GM19240 (cell line): ENCODE results near the gene VMP1.
A peak's percentile ranks its signal among the peaks of the same experiment; 100 is the strongest.
"Not testable (repeated sequence)": the region's sequence is repeated elsewhere in the genome, so short reads cannot be mapped to it uniquely, and the experiment has no call there.

ENCODE experiments used
- DNase-seq: peaks from one replicate; pipeline ENCODE4 v3.0.0; 2011; ENCODE audit warnings: low spot score; ENCODE audit not compliant: insufficient read length

Gene VMP1

DNA sequence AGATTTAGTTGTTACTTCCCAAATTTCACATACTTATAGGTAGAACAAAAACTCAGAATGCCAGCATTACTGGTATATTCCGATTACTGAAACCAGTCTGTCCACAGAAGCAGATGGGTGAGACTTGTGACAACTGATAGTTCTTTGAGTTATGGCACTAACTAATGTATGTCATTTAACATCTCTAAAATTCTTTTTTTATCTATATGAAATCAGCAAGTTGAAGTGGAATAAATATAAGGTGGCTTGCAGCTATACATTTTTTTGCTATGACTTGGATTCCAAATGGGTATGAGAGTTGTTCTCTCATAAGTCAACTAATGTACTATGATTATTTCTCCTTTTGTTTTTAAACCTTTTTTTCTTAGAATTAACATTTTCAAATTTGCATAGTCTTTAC lies 69.1 kb downstream of the VMP1 start:
- DNase-seq = no peak

DNA sequence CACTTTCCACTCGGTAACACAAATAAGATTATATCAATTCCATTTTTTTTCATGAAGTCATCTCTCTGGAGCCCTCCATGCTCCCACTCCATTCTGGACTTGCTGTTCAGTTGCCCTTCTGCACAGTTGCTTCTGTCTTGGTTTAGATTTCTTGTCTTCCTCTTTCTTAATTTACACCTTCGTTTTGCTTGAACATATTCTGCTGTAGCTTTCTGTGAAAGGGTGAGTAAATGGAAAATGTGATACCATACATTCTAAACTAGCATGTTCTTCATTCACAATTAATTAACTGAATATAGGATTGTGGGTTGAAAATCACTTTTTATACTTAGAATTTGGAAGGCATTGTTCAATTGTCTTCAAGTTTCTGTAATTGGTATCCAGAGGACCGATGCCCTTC lies 69.6 kb downstream of the VMP1 start:
- no peak for DNase-seq

DNA sequence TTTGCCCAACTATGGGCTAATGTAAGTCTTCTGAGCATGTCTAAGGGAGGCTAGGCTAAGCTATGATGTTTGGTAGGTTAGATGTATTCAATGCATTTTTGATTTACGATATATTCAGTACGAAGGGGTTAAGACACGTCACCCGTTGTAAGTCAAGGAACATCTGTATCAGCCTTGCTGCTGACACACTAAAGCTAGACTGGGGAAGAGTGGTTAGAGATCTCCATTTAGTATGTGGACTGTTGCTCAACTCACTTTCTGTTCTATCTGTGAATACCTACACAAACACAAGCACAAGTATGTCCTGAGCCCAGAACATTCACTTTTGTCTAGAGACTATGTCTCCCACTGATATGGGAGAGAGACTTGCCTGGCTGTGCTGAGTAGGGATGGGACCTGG lies 71.5 kb downstream of the VMP1 start:
- no peak for DNase-seq

DNA sequence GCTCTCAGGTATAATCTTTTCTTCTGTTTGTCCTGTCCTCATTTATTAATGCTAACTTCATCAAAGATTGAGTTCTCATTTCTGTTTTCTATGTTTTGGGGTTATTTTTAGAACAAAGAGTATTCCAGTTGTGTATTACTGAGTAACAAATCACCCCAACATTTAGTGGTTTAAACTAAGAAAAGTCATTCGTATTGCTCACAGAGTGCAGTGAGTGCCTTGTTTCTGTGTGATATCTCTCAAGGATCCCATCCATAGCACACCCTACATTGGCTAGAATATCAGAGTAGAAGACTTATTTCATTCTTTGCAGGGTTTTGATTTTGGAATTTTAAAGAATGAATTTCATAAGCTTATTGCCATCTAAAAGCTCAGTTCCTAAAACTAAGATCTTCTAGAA lies 72.1 kb downstream of the VMP1 start:
- DNase-seq = no peak

DNA sequence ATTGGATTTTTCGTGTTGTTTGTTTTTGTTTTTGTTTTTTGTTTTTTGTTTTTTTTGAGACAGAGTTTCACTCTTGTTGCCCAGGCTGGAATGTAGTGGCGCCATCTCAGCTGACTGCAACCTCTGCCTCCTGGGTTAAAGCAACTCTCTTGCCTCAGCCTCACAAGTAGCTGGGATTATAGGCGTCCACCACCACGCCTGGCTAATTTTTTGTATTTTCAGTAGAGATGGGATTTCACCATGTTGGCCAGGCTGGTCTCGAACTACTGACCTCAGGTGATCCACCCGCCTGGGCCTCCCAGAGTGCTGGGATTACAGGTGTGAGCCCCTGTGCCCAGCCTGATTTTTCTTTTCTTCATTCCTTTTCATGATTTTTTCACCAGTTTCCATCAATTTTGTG lies 73.1 kb downstream of the VMP1 start:
- not testable (repeated sequence) for DNase-seq

DNA sequence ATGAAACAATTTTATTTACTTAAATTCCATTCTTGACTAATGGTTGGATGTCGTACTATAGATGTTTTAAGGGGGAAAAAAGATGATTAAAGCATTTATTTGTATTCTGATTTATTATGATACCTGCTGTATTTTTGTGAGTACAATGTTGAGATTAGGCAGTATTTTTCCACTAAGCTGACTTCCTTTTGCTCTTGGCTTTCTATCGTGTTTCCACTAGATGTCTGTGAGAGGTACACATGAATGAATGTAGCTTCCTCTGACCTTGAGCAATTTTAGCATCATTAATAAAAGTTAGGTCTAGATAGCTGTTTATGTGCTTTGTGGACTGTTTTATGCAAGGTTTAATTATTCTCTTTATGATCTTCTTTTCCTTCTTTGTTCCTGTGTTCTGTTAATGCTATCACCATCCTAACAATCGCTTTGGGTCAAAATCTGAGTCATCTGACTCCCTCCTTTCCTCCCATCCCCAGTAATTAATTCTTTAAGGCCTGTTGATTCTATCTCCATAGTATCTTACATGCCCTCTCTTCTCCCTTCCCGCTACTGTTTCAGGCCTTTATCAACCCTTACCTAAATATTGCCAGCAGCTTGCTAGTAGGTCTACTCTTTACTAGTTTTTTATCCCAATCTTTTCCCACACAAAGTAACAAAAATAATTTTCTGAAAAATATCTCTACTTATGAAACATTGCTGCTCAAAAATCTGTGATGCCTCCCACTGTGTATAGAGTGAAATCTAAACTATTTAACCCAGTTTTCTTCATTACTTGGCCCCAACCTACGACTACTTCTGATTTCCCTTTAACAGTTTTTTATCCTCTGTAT lies 76.0 kb downstream of the VMP1 start:
- no peak for DNase-seq

DNA sequence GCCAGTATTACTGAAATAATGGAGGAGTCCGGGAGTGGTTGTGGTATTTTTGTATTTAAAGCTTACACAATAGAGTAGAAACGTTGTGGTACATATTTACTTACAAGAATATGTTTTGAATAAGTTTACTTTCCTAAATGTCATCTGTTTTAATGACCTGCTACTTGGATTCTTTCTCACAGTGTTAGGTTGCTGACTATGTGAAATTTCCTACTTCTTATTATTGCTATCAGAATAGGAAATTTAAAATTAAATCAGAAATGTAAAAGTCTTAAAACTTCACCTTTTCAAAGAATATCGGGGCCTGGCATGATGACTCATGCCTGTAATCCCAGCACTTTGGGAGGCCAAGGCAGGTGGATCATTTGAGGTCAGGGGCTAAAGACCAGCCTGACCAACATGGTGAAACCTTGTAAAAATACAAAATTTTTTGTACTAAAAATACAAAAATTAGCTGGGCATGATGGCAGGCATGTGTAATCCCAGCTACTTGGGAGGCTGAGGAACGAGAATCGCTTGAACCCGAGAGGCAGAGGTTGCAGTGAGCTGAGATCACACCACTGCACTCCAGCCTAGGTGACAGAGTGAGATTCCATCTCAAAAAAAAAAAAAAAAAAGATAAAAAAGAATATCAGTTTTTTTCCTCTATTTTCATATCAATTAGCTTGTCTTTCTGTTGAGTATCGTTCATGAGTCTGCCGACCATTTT lies 77.8 kb downstream of the VMP1 start:
- no peak for DNase-seq

DNA sequence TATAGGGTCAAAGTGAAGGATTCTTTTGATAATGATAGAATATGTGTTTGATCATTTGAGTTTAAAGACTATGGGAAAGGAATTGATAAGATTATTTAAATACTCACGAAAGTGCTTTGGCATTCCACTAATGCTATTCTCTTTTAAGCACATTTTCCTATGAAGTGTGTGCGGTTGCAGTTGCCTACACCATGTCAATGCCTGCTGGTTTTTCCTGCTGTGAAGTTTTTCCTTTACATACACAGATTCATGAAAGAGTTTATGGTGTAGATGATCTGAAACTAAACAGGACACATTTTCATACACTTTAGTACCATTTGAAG lies 78.7 kb downstream of the VMP1 start:
- DNase-seq = no peak

DNA sequence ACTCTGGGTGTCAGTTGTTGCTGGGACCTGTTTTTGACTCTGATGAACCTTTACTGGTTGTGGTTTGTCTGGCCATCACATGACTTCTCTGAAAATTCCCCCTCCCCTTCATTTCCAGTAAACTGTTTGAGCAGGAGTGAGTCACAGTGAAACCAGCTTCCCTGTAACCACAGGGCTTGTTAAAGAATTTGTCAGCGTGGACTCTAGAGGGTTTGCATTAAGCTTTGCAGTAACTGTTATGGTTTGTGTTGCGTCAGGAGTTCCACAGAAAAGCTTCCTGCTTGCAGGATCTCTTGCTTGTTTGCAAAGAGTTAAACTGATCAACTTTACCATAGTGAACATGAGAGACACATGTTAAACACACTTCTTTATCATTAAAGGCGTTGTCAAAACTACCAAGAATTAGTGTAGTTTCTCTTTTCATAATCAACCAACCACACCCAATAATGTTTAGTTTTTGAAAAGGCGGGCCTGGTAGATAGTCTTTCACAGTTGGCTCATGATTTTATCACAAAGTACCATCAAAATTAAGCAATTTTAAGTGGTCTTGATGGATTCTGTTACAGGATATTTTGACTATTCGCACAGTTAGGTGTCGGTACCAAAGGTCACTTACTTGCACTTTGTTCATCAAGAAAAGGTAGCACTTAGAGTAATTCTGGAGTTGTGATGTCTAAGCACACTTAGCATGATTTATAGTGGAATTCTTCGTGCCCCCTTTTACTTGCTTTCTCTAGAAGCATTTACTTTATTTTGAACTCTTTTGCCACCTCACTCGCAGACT lies 79.3 kb downstream of the VMP1 start:
- peak; percentile 32 for DNase-seq

DNA sequence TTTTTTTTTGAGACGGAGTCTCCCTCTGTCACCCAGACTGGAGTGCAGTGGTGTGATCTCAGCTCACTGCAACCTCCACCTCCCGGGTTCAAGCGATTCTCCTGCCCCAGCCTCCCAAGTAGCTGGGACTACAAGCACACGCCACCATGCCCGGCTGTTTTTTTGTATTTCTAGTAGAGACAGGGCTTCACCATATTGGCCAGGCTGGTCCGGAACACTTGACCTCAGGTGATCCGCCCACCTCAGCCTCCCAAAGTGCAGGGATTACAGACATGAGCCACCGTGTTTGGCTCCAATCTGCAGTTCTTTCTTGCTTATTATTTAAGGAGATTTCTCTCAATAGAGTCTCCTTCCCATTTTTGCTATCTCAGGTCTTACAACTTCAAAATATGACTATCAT lies 82.4 kb downstream of the VMP1 start:
- not testable (repeated sequence) for DNase-seq

DNA sequence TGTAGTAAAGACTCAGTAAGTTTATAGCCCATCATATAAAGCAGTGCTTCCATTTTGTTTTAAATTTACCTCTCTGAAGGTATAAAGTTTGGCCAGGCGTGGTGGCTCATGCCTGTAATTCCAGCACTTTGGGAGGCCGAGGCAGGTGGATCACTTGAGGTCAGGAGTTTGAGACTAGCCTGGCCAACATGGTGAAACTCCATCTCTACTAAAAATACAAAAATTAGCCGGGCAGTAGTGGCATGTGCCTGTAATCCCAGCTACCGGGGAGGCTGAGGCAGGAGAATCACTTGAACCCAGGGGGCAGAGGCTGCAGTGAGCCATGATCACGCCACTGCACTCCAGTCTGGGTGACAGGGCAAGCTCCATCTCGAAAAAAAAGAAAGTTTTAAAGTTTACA lies 83.0 kb downstream of the VMP1 start:
- not testable (repeated sequence) for DNase-seq

DNA sequence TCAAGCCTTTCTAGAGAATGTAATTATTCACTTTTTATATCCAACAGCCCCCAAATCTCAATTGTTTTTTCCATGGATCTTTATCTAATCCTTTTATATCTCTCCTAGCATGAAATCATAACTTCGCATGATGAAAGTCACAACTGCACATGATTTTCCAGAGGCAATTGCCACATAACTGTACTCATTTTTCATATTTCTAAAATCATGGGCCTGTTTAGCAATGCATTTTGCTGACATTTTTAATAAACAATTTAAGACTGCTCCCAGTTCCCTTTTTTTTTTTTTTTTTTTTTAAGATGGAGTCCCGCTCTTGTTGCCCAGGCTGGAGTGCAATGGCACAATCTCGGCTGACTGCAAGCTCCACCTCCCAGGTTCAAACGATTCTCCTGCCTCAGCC lies 83.5 kb downstream of the VMP1 start:
- DNase-seq = no peak

DNA sequence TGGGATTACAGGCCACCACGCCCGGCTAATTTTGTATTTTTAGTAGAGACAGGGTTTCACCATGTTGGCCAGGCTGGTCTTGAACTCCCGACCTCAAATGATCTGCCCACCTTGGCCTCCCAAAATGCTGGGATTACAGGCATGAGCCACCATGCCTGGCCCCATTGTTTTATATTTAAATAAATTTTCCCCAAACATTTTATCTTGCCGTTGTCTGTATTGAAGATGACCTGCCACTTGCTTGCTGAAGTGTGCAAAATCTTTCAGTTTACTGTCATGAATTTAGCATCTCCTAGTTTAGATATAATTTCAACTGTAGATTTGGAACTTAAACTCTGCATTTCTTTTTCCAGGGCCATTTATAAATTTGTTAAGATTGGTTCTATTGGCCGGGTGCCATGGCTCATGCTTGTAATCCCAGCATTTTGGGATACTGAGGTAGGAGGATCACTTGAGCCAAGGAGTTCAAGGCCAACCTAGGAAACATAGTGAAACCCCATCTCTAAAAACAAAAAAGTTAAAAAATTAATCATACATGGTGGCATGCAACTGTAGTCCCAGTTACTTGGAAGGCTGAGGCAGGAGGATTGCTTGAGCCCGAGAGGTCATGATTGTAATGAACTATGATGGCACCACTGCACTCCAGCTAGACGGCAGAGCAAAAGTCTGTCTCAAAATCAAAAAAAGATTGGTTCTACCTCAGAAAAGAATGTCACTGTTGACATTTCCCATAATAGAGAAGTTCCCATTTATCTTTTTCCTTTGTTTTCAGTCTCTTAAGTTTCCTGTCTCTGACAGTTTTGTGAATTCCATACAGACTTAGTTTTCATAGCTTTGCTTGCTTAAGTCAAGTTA lies 84.4 kb downstream of the VMP1 start:
- DNase-seq = no peak

DNA sequence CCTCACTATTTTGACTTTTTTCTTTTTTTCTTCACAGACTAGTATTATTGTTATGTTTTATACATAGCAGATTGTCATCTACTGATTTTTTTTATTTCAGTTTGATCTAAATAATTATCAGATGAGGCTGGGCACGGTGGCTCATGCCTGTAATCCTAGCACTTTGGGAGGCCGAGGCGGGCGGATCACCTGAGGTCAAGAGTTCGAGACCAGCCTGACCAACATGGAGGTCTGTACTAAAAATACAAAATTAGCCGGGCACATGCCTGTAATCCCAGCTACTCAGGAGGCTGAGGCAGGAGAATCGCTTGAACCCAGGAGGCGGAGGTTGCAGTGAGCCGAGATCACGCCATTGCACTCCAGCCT lies 85.0 kb downstream of the VMP1 start:
- not testable (repeated sequence) for DNase-seq

DNA sequence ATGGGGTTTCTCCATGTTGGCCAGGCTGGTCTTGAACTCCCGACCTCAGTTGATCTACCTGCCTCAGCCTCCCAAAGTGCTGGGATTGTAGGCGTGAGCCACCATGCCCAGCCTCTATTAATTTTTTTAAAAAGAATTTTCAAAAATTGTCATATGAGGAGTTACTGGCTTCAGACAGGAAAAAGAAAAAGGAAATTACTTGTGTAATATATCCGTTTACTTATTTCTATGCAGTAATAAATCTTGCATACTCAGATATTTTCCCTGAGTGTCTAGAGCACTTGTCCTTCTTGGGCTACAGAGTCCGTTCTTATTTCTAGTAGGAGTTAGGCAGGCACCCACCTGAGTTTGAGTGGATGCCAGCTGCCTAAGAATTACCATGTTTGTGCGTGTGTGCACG lies 85.8 kb downstream of the VMP1 start:
- no peak for DNase-seq

DNA sequence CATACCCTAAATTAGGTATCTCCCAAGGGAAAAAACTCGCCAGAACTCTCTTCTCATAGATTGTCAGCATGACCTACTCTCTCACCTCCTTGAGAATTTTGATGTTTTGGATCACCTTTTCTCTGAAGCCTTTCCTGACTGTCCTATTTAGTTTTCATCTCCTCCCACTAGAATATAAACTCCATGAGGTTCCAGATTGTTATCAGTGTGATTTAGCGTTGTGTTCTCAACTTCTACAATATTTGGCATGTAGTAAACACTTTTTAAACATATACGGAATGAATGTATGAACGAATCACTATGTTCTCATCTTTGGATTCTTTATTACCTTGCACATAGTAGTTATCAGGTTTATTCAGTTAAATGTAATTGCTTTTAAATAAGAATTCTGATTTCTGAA lies 88.7 kb downstream of the VMP1 start:
- no peak for DNase-seq

DNA sequence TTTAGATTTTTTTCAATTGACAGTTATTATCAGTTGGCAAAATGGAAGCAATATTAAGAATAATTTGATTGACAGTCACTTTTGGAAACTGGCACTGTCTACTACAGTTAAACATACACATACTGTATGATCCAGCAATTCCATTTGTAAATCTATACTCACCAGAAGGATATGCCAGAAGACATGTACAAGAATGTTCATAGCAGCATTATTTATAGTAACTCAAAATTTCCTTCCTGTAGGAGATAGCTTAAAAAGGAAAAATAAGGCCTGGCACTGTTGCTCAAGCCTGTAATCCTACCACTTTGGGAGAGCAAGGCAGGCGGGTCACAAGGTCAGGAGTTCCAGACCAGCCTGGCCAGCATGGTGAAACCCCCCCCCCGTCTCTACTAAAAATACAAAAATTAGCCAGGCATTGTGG lies 89.3 kb downstream of the VMP1 start:
- DNase-seq = no peak

DNA sequence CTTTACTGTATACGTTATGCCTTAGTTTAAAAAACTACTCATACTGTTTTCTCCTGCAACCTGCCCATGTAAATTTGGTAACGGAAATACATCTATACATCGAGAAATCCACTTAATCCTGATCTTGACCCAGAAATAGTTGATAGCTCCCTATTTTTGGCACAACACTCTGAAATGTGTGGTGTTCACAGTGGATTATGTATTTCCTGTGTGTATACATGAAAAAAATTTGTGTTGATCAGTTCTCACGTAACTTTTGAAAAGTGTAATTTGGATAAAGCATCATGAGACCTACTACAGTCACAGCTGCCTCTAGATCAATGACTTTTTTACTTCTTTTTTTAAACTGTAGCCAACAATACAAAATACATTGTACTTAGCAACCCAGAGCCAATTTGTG lies 90.7 kb downstream of the VMP1 start:
- no peak for DNase-seq

DNA sequence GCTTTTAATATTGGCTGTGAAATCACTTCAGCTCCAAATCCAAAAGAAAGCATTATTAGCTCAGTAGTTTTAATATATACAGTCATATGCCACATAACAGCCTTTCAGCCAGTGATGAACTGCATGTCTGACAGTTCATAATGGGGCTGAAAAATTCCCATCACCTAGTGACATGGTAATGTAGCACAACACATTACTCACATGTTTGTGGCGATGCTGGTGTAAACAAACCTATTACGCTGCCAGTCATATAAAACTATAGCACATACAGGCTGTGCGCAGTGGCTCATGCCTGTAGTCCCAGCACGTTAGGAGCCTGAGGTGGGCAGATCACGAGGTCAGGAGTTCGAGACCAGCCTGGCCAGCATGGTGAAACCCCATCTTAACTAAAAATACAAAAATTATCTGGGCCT lies 93.1 kb downstream of the VMP1 start:
- DNase-seq = no peak

DNA sequence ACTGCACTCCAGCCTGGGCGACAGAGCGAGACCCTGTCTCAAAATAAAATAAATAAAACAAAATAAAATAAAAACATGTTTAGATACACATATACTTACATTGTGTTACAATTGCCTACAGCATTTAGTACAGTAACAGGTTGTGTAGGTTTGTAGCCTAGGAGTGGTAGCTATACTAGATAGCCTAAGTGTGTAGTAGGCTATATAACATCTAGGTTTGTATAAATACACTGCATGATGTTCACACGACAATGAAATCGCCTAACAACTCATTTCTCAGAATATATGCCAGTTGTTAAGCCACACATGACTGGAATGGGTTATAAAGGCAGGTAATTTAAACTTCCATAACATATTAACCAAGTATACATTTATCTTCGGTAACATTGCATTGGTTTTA lies 94.7 kb downstream of the VMP1 start:
- DNase-seq = no peak

DNA sequence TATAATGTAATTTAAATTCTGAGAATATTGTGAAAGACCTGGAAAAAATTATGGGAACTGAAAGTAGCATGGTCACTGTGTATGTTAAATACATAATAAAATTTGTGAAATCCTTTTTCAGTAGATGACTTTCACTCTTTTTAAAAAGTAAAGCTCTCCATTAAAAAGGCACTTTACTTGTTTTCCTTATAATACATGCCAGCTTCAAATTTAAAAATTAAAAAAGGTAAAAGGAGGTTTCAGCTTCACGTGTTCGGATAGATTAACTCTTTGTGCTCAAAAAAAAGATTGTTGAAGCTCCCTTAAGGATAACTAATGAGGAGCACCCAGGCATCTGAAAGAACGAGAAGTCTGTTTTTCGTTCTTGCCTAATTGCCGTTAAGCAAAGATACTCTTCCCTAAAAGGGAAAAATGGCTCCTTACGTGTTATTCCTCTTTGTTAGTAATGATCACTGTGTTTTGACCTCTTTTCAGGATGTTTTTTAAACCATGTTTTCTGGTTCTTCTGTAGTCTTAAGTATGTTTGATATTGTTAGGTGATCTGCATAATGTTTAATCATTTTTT lies 97.5 kb downstream of the VMP1 start:
- no peak for DNase-seq
